ENCODE results near the gene UBE2E3.

- TF ChIP-seq CTCF (IDR thresholded peaks at IDR 0.05; ENCODE audit: borderline replicate concordance, extremely low read depth, low read length, poor library complexity, severe bottlenecking) (no peak), EZH2 (IDR thresholded peaks at IDR 0.05; ENCODE audit: borderline replicate concordance, low read depth, low read length, severe bottlenecking) (no peak)
Measured at GRCh38 chr2:181070836-181071200, 90.4 kb downstream of the UBE2E3 start.
